ENCODE measurements around the gene CEP70.

Gene CEP70

DNA sequence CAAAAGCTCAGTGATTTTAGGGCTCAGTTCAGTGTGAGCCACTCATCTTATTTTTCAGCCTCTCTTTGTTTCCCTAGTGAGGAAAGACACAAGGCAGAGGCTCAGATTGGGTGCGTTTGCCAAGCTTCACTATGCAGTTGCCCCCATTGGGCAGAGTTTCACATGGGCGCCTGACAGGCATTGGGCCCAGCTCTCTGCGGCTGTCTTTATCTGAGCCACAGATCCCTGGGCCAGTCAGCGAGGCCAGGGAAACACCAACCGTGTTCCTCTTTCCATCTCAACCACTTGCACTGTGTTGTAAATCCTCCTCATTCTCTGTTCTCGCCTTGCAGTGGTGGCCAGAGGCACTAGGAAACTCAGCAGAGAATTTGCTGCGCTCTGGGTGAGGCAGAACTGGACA lies 148.8 kb downstream of the CEP70 start:
- H3K27me3 ChIP-seq (ENCODE audit: insufficient read depth, low read length), result 0 out of 2 replicates have a peak, but pooled peaks cover 4% of the 10 kb centered on the region
- no peak overlapping the region for H2AFZ ChIP-seq (ENCODE audit: low read length)
- no peaks in the 10 kb centered on the region for H3K4me1 ChIP-seq (ENCODE audit: insufficient read depth, low read length, severe bottlenecking)
- H3K9me2 ChIP-seq (ENCODE audit: low read depth, low read length), result no peaks in the 10 kb centered on the region
- no peak overlapping the region for H3K9ac ChIP-seq (ENCODE audit: low read length)
- H3K36me3 ChIP-seq (ENCODE audit: insufficient read depth, low read length), result no peaks in the 10 kb centered on the region
- H3K4me3 ChIP-seq (ENCODE audit: low read depth, low read length, poor library complexity, severe bottlenecking), result no peak overlapping the region
- H3K79me2 ChIP-seq (ENCODE audit: insufficient read depth, low read length), result no peaks in the 10 kb centered on the region
- no peak overlapping the region for H3K27ac ChIP-seq (ENCODE audit: low read depth, low read length, poor library complexity, severe bottlenecking)
- no peaks in the 10 kb centered on the region for H3K9me3 ChIP-seq (ENCODE audit: low read length)
- TF ChIP-seq, protein P1, sequence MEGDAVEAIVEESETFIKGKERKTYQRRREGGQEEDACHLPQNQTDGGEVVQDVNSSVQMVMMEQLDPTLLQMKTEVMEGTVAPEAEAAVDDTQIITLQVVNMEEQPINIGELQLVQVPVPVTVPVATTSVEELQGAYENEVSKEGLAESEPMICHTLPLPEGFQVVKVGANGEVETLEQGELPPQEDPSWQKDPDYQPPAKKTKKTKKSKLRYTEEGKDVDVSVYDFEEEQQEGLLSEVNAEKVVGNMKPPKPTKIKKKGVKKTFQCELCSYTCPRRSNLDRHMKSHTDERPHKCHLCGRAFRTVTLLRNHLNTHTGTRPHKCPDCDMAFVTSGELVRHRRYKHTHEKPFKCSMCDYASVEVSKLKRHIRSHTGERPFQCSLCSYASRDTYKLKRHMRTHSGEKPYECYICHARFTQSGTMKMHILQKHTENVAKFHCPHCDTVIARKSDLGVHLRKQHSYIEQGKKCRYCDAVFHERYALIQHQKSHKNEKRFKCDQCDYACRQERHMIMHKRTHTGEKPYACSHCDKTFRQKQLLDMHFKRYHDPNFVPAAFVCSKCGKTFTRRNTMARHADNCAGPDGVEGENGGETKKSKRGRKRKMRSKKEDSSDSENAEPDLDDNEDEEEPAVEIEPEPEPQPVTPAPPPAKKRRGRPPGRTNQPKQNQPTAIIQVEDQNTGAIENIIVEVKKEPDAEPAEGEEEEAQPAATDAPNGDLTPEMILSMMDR (IDR thresholded peaks at IDR 0.05; ENCODE audit: low read length), result no peak
- no peak for TF ChIP-seq EZH2 (IDR thresholded peaks at IDR 0.05; ENCODE audit: borderline replicate concordance, low read length)
- no peaks in the 10 kb centered on the region for H4K20me1 ChIP-seq (ENCODE audit: insufficient read depth, low read length)
- no peak overlapping the region for H3K4me2 ChIP-seq (ENCODE audit: low read length)
- no peaks in the 10 kb centered on the region for H3F3A ChIP-seq (ENCODE audit: insufficient read depth, low read length)

All from OCI-LY1 (cell line).